Colon (tissue), 2 donors: Measurements from ENCODE around the gene ASIC2.

ENCODE experiments used
- FAIRE-seq: peaks from 2 replicates; lab custom pipeline; 2012; peaks lifted over from hg19 to GRCh38; lab: Jason Lieb, UNC
- donor health status: control.
- donor health status: control.

ASIC2 gene

DNA sequence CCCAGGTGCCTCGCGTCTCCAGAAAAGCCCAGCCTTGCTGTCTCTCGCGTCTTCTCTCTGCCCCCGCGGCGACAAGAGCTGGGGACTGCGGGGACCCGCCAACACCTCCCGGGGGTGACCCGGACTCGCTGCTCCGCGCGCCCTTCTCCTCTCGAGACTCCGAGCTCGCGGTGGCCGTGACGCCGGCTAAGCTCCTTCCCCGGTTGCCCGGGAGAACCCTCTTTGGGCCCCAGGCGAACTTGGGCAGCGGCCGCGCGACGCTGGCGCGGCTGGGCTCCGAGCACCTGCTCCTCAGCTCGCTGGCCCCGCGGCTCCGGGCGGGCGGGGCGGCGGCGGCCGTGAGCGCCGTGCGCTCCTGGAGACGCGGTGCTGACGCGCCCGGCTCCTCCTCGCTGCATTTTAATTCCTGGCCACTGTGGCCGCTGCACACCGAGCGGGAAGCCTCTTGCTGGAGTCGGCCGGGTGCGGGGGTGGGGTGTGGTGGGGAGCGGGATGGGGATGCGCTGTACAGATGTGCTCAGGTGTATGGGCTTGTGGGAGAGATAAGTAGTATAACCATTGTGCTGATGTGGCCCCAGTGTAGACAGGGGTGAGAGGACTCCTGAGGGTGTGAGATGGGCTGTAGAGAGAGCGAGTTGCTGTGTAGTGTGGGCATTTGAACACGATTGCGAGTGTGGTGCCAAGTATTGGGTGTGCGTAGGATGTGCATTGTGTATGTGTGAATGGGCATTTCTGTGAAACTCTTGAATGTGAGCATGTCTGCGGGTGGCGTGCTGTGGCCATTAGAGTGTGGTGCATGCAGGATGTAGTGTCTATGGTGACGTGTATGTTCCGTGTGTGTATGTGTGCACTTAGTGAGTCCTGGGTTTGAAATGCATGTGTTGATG lies at the start of gene ASIC2:
Gene ASIC2, minus strand, starts transcription at position 315 of the 887 bp plus-strand sequence.
- FAIRE-seq = no peak

DNA sequence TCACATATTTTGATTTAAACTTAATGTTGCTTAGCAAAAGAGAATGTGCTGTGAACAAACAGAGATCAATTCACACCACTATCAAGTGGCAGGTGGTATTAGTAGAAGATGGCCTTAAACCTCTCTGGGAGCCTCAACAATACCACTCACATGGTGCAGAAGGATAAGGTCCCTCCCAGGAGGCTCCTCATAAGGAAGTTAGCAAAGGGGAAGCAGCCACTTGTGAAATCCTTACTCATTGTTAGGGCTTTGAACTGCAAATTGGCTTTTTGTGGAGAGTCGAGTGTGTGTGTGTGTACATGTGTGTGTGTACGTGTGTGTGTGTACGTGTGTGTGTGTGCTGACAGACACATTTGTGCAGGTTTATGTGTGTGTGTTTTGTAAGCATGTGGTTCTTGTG lies 48.9 kb upstream of the ASIC2 start:
- no peak for FAIRE-seq

DNA sequence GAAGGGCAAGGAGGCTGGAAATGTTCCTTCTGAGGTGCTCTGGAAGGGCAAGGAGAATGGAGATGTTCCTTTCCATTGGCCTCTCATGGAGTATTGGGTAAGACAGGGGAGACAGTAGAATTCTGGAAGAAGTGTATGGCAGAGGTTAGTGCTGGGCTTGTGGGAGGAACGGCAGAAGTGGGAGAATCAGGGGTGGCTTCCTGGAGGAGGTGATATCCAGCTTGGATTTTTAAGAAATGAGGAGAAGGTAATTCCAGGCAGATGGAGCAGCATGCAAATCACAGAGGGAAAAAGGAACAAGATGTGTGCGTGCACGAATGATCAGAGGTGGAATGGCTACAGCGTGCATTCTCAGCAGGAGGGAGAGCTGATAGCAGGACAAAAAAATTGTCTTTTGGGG lies 45.1 kb upstream of the ASIC2 start:
- no peak for FAIRE-seq

DNA sequence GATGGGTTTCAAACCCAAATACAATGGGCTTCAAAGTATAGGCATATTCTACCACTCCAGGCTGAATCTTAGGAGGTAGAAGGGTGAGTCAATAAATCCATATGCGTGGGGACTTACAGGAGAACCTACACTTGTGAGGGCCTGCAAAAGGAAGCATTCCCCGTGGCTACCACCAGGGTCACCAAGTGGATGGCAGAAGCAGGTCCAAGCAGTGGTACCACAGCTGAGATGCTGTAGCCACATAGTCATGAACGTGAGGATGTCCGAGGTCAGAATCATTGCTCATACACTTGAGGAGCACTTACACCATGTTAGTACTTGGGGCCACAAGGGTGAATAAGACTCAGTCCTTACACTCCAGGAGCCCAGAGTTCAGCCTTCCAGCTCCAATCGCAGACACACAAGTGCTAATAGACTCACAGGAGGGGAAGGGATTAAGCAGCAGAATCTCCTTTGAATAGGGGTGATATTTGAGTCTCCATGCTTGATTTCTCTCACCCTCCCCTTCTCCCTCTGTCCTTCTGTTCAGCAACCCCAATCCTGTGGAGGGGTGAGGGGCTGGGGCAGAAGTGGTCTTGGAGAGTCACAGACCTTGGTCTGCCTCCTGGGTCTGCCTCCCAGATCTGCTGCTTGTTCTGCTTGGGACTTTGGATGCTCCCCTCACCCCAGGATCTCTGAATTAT lies 42.5 kb upstream of the ASIC2 start:
- FAIRE-seq = no peak

DNA sequence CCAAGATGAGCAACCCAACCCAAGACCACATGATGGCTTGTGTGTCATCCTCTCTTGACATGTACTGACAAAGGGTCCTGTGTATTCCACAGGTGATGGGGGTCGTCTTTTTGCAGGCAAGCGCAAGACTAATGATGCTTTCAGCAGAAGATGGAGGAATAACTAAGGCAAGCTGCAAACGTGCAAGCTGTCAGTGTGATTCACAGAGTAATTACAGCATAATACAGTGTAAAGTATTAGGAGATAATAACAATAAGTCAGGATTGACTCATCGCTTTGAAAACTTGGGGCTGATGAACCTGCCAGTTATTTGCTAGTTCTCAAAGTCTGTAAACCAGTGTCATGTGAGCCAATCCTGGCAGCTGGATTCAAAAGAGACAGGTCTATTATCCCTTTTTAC lies 41.6 kb upstream of the ASIC2 start:
- FAIRE-seq = no peak

DNA sequence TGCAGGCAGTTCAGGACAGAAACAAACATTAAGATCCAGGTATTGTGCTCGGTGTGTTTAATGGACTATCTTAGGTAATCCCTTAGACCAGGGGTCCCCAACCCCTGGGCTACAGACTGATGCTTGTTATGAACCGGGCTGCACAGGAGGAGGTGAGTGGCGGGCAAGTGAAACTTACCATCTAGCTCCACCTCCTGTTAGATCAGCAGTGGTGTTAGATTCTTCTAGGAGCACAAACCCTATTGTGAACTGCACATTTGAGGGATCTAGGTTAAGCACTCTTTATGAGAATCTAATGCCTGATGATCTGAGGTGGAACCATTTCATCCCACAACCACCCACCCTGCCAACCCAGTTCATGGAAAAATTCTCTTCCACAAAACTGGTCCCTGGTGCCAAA lies 37.8 kb upstream of the ASIC2 start:
- no peak for FAIRE-seq

DNA sequence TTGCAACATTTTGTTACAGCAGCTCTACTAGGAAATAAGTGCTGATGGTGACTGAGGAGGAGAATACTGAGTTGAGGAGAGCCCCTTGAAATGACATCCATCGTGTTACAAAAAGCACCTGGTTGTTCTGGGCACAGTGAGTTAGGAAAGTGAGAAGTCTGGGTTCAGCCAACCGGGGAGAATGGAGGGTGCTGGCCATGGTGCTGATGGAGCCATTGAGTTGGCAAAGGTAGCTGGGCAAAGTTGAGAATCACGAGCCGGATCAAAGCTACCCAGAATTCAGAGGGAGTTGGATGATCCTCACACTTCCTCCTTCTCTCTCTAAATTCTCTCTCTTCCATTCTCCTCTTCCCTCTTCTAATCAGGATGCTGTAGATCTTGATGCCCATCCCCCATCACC lies 35.0 kb upstream of the ASIC2 start:
- no peak for FAIRE-seq

DNA sequence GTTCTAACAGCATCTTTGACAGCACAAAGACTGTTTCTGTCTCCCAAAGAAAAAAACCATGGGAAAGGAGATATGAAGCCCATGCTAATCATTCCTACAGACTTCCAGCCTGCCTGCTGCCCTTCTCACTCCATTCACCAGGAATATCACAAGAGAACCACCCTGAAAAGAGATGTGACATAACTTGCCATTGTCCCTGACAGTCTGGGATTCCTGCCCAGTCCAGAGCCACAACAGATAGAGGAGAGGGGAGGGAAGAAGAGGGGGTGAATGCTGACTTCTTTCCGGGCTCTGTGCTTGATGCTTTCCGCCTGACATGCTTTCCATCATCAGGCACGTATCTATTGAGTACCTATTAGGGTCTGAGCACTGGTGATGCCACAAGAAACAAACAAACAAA lies 31.6 kb upstream of the ASIC2 start:
- FAIRE-seq = no peak

DNA sequence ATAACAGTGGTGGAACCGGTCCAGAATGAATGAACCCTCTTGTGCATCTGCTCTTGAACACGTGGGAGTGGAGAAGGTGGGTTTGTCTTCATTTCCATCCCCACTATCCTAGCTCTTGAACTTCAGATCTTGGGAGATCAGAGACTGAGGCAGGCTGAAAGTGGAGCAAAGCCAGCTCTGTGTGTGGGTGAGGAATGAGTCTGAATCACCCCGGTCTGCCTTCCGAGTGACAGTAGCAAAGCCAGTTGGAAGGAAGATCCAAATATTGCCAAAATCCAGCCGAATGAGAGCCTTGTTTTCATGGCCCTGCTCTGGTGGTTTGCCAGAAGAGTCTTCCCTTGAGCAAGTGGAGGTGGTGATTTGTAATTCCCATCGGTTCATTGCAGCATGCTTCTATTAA lies 29.0 kb upstream of the ASIC2 start:
- no peak for FAIRE-seq

DNA sequence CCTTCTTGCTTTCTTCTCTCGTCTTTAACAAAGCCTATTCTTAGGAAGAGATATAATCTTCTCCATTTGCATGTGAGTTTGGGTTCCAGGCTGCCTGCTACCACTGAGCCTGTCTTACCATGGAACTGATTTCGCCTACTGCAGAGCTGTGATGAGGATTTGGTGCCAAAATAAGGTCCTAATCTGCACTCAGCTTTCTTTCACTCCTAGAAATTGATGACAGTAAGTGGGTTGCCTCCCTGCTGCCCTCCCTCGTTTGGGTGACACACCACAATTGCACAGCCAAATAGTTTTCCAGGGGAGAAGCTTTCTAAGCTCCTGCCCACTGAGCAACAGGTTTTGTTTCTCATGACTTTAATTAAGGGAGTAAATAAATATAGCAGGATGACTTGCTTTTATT lies 25.1 kb upstream of the ASIC2 start:
- FAIRE-seq = no peak

DNA sequence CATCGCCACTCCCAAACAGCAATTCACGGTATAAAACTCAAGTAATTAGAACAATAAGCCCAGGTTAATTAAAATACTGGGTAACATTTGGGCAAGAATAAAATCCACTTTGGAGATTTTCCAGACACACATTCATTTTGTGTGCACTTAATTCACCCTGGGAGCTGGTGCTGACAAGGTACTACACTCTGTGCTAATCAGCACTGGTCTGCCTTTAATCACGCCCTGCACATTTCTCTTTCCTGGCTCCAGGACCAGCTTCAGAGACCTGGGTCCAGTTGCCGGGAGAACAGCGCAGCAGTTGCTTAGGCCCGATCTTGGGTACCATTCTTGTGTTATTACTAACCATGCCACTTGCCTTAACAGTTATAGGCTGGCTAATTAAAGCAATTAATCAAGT lies 23.7 kb upstream of the ASIC2 start:
- no peak for FAIRE-seq

DNA sequence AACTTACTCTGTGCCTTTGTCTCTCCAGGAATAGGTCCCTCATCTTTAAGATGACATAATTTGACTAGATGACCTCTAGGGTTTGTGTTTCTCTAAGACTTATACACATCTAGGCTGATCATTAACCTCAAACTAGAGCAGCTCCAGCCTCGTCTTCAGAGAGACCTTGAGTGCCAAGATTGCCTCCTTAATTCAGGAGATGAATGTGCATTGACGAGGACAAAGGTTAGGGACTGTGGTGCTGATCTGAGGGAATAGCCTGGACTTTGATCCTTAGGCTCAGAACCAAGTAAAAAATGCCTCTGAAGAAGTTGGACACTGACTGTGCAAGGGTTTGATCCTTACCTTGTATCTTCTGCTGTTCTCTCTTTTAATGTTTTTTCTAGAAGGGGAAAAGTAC lies 17.2 kb upstream of the ASIC2 start:
- FAIRE-seq = no peak

DNA sequence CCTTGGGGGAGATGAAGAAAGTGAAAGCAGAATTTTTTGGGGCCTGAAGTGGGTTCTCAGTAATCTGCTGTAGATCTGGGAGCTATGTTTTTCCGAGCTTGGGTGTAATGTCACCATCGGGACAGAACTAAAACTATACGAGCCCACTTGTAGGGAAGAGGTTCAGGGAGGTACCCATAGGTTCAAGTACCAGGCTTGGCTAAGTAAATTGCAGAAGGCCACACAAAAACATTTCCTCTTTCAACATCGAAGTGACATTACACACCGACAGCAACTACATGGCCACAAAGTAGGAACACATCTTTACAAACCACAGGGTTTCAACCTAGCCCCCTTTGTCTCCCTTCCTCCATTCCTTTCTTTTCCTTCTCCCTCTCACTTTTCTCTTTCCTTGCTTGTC lies 10.2 kb upstream of the ASIC2 start:
- no peak for FAIRE-seq

DNA sequence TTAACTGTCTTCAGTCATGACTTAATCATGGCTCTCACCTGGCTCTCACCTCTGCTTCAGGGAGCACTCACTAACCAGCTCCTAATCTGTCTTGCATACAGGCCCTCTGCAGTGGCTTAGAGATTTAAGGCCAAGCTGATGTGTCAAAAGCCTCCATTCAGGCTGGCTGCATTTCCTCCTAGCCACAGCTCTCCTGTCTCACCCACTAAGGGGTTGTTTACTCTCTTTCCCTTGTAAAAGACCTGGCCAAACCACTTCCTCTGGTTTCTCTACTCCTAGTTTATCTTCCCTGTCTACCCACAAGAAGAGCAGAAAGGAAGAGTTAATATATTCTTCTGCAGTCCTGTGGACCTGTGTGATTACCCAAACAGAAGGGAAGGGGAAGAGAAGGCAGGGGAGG lies 9.3 kb upstream of the ASIC2 start:
- FAIRE-seq = no peak

DNA sequence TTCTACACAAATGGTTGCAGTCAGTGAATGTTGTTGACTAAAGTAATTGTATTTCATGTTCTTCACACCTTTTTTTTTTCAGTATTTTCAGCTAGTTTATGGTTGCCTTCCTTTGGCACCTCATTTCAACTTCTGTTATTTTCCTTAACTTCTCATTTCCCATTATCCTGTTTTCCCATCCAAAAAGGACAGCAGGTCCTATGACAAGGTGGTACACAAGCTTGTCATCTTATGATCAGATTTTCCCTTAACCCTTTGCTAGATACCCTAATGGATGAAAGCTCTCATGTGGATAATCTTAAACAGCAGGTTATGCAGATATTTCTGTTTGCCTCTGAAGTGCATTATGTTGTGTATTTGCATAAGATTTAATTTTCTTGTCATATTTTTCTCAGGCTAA lies 7.1 kb upstream of the ASIC2 start:
- FAIRE-seq = no peak

DNA sequence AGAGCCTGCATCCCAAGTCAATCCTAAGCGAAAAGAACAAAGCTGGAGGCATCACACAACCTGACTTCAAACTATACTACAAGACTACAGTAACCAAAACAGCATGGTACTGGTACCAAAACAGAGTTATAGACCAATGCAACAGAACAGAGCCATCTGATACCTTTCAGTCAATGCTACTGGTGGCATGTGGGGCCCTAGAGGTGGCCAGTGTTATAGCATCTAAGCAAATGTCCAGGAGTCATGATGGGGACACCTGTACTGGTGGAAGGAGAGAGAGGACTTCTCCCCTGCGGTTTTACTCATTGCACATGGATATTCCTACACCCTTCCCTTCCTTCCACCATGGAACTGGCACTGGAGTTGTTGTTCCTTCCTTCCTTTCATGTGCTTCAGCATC lies 6.0 kb upstream of the ASIC2 start:
- FAIRE-seq = no peak

DNA sequence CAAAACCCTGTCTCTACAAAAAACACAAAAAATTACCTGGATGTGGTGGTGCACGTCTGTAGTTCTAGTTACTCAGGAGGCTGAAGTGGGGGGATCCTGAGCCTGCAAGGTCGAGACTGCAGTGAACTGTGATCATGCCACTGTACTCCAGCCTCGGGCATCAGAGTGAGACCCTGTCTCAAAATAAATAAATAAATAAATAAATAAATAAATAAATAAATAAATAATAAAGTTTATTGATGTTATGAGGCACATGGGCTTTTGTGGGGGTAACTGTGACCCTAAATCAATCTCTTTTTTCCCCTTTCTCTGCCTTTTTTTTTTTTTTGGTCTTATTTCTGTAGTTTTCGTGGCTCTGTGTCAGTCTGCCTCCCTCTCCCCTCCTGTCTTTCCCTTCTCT lies 4.5 kb upstream of the ASIC2 start:
- no peak for FAIRE-seq

DNA sequence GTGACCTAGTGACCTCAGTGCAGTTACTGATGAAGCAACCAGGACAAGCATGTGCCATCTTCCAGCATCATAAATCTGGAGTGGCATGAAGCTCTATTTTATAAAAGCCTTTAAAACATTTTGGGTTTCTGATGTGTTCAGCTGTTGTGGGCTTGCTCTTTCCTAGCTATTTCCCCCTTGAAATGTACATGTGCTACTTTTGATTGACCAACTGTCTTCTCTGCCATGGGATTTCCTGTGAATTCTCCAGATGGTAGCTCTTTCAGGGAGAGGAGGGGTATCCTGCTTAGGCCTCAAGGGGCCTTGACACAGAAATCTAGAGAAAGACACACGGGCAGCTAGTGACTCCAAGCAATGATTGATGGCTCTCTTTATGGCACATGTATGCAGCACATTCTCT lies 1.9 kb upstream of the ASIC2 start:
- FAIRE-seq = no peak

DNA sequence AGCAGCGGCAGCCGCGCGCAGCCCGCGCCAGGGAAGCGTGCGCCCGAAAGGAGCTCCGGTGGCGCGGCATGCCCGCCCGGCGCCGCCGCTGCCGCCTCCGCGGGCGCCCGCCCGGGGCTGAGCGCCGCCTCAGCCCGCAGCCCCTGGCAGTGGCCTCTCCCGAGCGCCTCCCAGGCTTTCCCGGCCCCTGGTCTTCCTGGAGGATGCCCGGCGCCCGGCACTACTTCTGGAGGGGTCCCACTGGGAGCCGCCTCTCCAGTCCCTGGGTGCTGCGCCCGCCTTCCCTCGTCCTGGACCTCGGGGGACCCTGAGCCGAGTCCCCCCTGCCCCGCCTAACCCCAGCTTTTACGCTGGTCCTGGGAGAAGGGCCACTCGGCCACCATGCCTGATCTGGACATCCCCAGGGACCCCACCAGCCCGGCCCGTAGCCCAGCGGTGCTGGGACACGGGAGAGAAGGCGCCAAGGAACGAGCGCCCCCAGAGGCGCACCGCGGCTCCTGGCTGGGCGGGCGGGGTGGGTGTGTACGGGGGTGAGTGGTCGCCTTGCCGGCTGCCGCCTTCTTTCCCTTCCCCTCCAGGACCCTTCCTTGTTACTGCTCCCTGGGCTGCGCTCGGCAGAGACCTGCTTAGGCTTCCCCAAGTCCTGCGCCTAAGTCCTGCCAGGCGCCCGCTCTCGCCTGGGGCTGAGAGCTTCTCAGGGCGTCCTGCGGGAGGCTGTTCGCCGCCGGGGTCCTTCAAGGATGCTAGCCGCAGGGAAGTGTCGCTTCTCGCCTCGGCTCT lies 704 bp downstream of the ASIC2 start:
- no peak for FAIRE-seq

DNA sequence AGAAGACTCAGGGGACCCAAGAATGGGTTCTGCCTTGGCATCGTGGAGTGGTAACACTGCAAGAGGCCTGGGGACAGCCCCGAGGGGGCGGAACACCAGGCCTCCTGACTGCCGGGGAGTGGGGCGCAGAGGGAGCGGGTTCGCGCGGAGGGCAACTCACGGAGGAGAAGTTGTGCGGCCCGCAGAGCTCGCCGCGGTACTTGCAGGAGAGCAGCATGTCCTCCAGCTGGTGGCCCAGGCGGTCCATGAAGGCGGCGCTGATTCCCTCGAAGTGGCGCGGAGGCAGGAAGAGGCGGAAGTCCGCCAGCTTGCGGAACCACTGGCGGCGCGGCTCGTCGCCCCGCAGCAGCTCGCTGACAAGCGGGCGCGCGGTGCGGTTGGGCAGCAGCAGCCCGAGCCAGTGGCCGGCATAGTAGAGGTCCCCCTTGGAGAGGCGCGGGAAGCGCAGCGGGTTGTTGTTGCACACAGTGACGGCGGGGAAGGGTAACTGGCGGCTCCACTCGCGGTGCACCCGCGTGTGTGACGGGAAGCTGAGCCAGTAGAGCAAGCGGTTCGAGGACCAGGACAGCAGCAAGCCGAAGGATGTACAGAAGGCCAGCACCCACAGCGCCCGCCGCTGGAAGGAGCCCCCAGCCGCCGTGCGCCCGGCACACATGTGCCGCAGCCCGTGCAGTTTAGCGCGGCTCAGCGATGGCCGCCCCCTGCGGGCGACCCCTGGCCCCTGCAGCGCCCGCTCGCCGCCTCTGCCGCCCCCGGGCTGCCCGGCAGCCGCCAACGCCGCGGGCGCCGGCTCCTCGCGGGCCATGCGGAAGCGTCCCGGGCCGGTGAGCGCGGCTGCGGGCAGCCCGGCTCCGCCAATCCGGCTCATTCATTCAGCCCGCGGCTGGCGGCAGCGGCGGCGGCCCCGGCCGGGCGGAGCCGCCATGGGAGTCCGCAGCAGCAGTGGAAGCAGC lies 1.6 kb downstream of the ASIC2 start:
- FAIRE-seq = no peak

DNA sequence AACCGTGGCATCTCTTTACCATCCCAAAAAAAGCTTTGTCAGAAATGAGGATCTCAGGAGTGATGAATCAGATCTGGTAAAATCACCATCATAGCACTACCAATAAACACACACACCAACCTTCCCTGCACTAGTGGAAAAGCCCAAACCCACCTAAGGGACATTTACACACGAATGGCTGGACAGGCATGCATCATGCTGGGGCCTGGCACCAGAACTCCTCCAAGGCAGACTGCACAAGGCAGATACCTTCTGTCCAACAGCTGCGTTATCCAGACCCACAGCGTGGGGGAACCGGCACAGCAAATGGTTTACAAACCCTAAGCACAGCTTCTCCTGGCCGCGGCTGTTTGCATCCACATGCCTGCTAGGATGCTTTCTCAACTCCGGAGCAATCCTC lies 2.8 kb downstream of the ASIC2 start:
- FAIRE-seq = no peak

DNA sequence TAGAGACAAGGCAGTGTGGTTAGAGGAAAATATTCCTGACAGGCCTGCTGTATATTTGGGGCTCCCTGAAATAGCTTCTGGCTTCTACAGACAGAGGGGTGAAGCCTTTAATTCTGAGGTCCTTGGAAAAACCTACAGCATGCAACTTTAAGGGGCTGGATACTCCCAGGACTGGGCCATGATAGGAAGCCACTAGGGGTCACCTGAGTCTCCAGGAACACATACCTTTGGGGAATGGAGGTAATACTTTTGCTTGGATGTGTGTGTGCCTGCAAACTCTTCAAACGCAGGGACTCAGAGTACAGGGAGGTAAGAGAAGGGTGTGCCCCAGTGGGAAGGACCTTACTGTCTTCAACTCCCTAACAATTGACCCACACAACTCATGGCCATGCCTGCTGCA lies 4.1 kb downstream of the ASIC2 start:
- no peak for FAIRE-seq
